NCI-H2196 treated with DMSO at 0.1 percent for 48 hours (cell line): Measurements from ENCODE around the gene OSBPL2.

Experiments
- DNase-seq: peaks from one replicate; lab custom pipeline; 2025; ENCODE audit not compliant: unreplicated experiment; lab: John Stamatoyannopoulos, UW

Gene OSBPL2

GRCh38 chr20:62232770-62233645 is 5.3 kb upstream of the OSBPL2 start:
- no peak for DNase-seq

- no peak for DNase-seq
Measured at GRCh38 chr20:62233684-62234083, 4.6 kb upstream of the OSBPL2 start.

- DNase-seq, result no peak
Measured at GRCh38 chr20:62234339-62234738, 4.0 kb upstream of the OSBPL2 start.

- no peak for DNase-seq
Measured at GRCh38 chr20:62235001-62235776, 3.1 kb upstream of the OSBPL2 start.

GRCh38 chr20:62235777-62236157 is 2.6 kb upstream of the OSBPL2 start:
- no peak for DNase-seq

GRCh38 chr20:62236200-62236599 is 2.1 kb upstream of the OSBPL2 start:
- DNase-seq, result no peak

GRCh38 chr20:62236766-62237513 is 1.4 kb upstream of the OSBPL2 start:
- DNase-seq, result no peak

GRCh38 chr20:62237514-62237800 is 864 bp upstream of the OSBPL2 start:
- no peak for DNase-seq

GRCh38 chr20:62238569-62239277 is 402 bp downstream of the OSBPL2 start:
- DNase-seq, result no peak

- no peak for DNase-seq
Measured at GRCh38 chr20:62239278-62239879, 1.1 kb downstream of the OSBPL2 start.

GRCh38 chr20:62240020-62240685 is 1.8 kb downstream of the OSBPL2 start:
- no peak for DNase-seq

GRCh38 chr20:62241506-62241905 is 3.2 kb downstream of the OSBPL2 start:
- no peak for DNase-seq

GRCh38 chr20:62242176-62242575 is 3.9 kb downstream of the OSBPL2 start:
- no peak for DNase-seq

- no peak for DNase-seq
Measured at GRCh38 chr20:62243106-62243505, 4.8 kb downstream of the OSBPL2 start.

- no peak for DNase-seq
Measured at GRCh38 chr20:62243906-62244515, 5.7 kb downstream of the OSBPL2 start.

- DNase-seq, result no peak
Measured at GRCh38 chr20:62244644-62245108, 6.4 kb downstream of the OSBPL2 start.

GRCh38 chr20:62245911-62246280 is 7.6 kb downstream of the OSBPL2 start:
- DNase-seq, result no peak

- no peak for DNase-seq
Measured at GRCh38 chr20:62246431-62246830, 8.1 kb downstream of the OSBPL2 start.

- DNase-seq, result no peak
Measured at GRCh38 chr20:62246872-62247652, 8.7 kb downstream of the OSBPL2 start.
